GM13977 (cell line): Measurements from ENCODE around the gene ROMO1.
A peak's percentile ranks its signal among the peaks of the same experiment; 100 is the strongest.
"Not testable (repeated sequence)": the region's sequence is repeated elsewhere in the genome, so short reads cannot be mapped to it uniquely, and the experiment has no call there.

Experiments used
- DNase-seq: peaks from one replicate; pipeline ENCODE4 v3.0.0; 2012; ENCODE audit warnings: low spot score
- in situ Hi-C: fragments of 300-500 bp; cut with MboI; formaldehyde crosslinking; loops from one replicate; pipeline ENCODE4 v1.12.0; 2022; ENCODE audit warnings: low sequenced_read_pairs, low pct_unique_long_range_greater_than_20kb, mixed read lengths, inconsistent platforms; ENCODE audit not compliant: unreplicated experiment
- TF ChIP-seq, protein P1 (sequence below): IDR thresholded peaks from 2 replicates; pipeline ENCODE4 v1.5.1; 2012; ENCODE audit warnings: mild to moderate bottlenecking, control low read depth; ENCODE audit not compliant: insufficient read depth; ENCODE audit errors: extremely low read depth, missing control alignments

ROMO1 gene

DNA sequence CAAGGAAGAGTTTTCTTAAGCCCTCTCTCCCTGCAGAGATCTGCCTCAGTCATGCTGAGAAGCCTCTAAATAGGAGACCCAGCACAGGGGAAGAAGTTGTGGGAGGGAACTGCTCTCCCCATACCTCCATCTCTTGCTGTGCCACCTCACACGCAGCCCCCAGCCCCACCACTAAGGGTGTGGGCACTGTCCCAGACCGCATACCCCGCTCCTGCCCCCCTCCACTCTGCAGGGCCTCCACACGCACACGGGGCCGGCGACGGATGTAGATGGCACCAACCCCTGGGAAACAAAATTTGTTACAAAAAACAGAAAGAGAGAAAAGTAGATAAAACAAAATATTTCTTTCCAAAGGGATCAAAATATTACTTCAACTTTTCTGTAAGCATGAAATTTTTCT lies 24.3 kb upstream of the ROMO1 start:
- DNase-seq: no peak
- in situ Hi-C loops: no loop called here
- TF ChIP-seq, protein P1, sequence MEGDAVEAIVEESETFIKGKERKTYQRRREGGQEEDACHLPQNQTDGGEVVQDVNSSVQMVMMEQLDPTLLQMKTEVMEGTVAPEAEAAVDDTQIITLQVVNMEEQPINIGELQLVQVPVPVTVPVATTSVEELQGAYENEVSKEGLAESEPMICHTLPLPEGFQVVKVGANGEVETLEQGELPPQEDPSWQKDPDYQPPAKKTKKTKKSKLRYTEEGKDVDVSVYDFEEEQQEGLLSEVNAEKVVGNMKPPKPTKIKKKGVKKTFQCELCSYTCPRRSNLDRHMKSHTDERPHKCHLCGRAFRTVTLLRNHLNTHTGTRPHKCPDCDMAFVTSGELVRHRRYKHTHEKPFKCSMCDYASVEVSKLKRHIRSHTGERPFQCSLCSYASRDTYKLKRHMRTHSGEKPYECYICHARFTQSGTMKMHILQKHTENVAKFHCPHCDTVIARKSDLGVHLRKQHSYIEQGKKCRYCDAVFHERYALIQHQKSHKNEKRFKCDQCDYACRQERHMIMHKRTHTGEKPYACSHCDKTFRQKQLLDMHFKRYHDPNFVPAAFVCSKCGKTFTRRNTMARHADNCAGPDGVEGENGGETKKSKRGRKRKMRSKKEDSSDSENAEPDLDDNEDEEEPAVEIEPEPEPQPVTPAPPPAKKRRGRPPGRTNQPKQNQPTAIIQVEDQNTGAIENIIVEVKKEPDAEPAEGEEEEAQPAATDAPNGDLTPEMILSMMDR: no peak

DNA sequence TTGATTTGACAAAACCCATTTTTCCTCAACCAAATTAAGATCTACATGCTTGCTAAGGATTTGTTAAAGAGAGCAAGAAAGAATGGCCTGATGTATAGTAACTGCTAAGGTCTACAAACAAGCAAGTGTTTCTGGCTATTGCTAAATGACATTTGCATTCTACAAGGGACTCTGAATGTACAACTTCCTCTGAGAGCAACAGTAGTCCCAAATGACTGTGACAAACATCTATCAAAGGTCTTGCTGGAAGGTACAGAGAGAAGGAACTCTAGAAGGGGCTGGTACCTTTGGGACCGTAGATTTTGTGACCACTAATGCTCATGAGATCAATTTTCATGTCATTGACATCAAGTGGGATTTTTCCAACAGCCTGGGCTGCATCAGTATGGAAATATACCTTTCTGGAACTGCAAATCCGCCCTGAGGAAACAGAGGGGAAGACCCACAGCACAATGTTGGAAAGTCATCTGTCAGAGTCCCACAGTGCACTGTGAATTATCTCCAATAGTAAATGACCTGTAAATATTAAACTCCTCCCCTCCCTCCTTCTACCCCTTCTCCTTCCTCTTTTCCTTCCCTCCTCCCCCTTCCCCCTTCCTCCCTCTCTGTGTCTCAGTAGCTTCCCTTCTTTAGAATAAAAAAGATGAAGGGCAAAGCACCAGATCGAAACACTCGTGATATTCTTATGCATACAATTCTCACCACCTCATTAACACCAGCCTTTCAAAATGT lies 18.6 kb upstream of the ROMO1 start:
- in situ Hi-C loops: no loop called here
- DNase-seq: no peak
- TF ChIP-seq, protein P1: no peak

GRCh38 chr20:35681960-35682359 lies 17.2 kb upstream of the ROMO1 start:
- TF ChIP-seq, protein P1: no peak
- in situ Hi-C loops: no loop called here
- DNase-seq: no peak

- in situ Hi-C loops: not testable (repeated sequence)
These were observed 13.8 kb upstream of the ROMO1 start for GRCh38 chr20:35685368-35685767.

GRCh38 chr20:35686872-35687271 lies 12.3 kb upstream of the ROMO1 start:
- in situ Hi-C loops, DNase-seq: not testable (repeated sequence)
- TF ChIP-seq, protein P1: peak; percentile 28

More at GRCh38 chr20:35685368-35685767, 13.8 kb upstream of the ROMO1 start:
- not testable (repeated sequence) for DNase-seq

- TF ChIP-seq, protein P1: no peak
- in situ Hi-C loops: no loop called here
- DNase-seq: no peak
These were observed 8.9 kb upstream of the ROMO1 start for GRCh38 chr20:35690265-35690664.

DNA sequence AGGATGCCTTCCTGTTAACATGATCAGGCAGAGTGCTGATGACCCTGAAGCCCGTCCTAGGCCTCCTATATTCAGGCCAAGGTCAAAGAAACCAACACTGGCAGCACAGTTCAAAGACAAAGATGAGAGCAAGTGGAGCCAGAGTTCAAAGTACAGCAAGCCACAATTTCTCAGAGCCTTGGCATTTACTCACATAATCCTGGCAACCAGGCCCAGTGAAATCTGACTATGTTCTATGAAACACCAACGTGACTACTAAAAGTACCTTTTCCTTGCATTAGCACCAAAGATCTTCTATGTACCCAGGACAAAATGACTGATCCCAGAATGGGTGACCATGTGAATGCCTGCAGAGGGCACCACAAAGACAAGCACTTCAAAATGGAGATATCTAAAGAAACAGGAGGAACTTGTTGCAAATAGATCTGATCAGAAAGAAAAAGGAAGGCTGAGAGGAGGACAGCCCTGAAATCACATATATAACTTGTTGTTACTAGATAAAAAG lies 3.9 kb upstream of the ROMO1 start:
- DNase-seq: no peak
- in situ Hi-C loops: no loop called here
- TF ChIP-seq, protein P1: no peak
